OCI-LY7 (cell line): ENCODE results near the gene KCTD10. TPM values are rescaled to one million over a fixed set of nuclear protein-coding genes. Genes with fewer than 3 reads are reported as not detected.

Experiments used
- BruUV-seq: library from RNA; stranded (reverse); fragments of 400-500 nt; replicated peaks from 2 replicates; lab custom pipeline; 2021; lab: Mats Ljungman, UMichigan
- CTCF ChIA-PET: fragments of 300-600 bp; sonication (Branson Sonifier 250); formaldehyde crosslinking; loops from one replicate; lab custom pipeline; 2022; ENCODE audit warnings: antibody characterized with exemption; ENCODE audit not compliant: unreplicated experiment; lab: Charles Lee
- POLR2A ChIA-PET: fragments of 300-600 bp; sonication (Branson Sonifier 250); formaldehyde crosslinking; loops from one replicate; lab custom pipeline; 2022; ENCODE audit warnings: antibody characterized with exemption; lab: Charles Lee
- DNase-seq: peaks from one replicate; pipeline ENCODE4 v3.0.0-alpha.2; 2015; ENCODE audit warnings: low spot score
- H2AFZ ChIP-seq: fragments of 200-600 bp; sonication (generic), shearing (Covaris generic); 2 replicates; pipeline ENCODE4 v1.6.1; 2014; ENCODE audit warnings: mild to moderate bottlenecking, antibody characterized with exemption, low read length, moderate library complexity
- H3K27ac ChIP-seq: fragments of 200-600 bp; sonication (generic); 2 replicates; pipeline ENCODE4 v1.5.1; 2014; ENCODE audit warnings: mixed run types, low read depth, mild to moderate bottlenecking, moderate library complexity, low read length, inconsistent platforms; ENCODE audit not compliant: poor library complexity, severe bottlenecking
- H3K36me3 ChIP-seq: fragments of 200-600 bp; sonication (generic); 2 replicates; pipeline ENCODE4 v1.6.1; 2014; ENCODE audit warnings: mild to moderate bottlenecking, antibody characterized with exemption, low read length, moderate library complexity, mixed read lengths; ENCODE audit not compliant: insufficient read depth
- H3K4me1 ChIP-seq: fragments of 200-600 bp; sonication (generic); 2 replicates; pipeline ENCODE4 v1.5.1; 2014; ENCODE audit warnings: mild to moderate bottlenecking, low read length; ENCODE audit not compliant: insufficient read depth, poor library complexity, severe bottlenecking
- H3K4me2 ChIP-seq: fragments of 200-600 bp; sonication (generic); 2 replicates; pipeline ENCODE4 v1.6.1; 2014; ENCODE audit warnings: mild to moderate bottlenecking, low read length
- H3K4me3 ChIP-seq: fragments of 200-600 bp; sonication (generic); 2 replicates; pipeline ENCODE4 v1.5.1; 2014; ENCODE audit warnings: mild to moderate bottlenecking, low read depth, low read length; ENCODE audit not compliant: poor library complexity, severe bottlenecking
- H3K79me2 ChIP-seq: fragments of 200-600 bp; sonication (generic); 2 replicates; pipeline ENCODE4 v1.6.1; 2016; ENCODE audit warnings: low read depth, mild to moderate bottlenecking, low read length, moderate library complexity, mixed read lengths; ENCODE audit not compliant: insufficient read depth
- H3K9me2 ChIP-seq: fragments of 200-600 bp; sonication (generic); 2 replicates; pipeline ENCODE4 v1.6.1; 2016; ENCODE audit warnings: mild to moderate bottlenecking, low read length, mixed read lengths; ENCODE audit not compliant: insufficient read depth
- H3K9me3 ChIP-seq: fragments of 200-600 bp; sonication (generic); 2 replicates; pipeline ENCODE4 v1.6.1; 2014; ENCODE audit warnings: mild to moderate bottlenecking, mixed run types, low read length, mixed read lengths
- H4K20me1 ChIP-seq: fragments of 200-600 bp; sonication (generic); 2 replicates; pipeline ENCODE4 v1.6.1; 2014; ENCODE audit warnings: mild to moderate bottlenecking, antibody characterized with exemption, low read length, moderate library complexity, mixed read lengths; ENCODE audit not compliant: insufficient read depth
- CTCF ChIP-seq: fragments of 200-600 bp; sonication (generic); conservative IDR thresholded peaks from 2 replicates; pipeline ENCODE4 v1.5.1; 2014; ENCODE audit warnings: mild to moderate bottlenecking, antibody characterized with exemption, low read length, moderate library complexity, mixed read lengths
- EZH2phosphoT487 ChIP-seq: fragments of 200-600 bp; sonication (generic); IDR thresholded peaks from 2 replicates; pipeline ENCODE4 v1.6.1; 2018; ENCODE audit warnings: low read depth, borderline replicate concordance, mild to moderate bottlenecking, mixed run types, antibody characterized with exemption, low read length, moderate library complexity, mixed read lengths
- intact Hi-C: fragments of 100-400 bp; cut with micrococcal nuclease; formaldehyde crosslinking; loops from one replicate; pipeline ENCODE4 v1.10.0; 2022; ENCODE audit not compliant: unreplicated experiment
- total RNA-seq, 2 experiments: library from RNA; depleted of rRNA in 1 of 2; stranded (reverse); fragments of >200 nt in 1 of 2; shearing (Covaris generic) in 1 of 2; gene quantifications; 2 replicates each; pipeline ENCODE4 v1.2.3, GENCODE V29; 2014 to 2022

The KCTD10 gene
- total RNA-seq, 2 experiments from 2014 or later: 28.1 to 45.7 TPM

GRCh38 chr12:109481863-109482262 is 4.8 kb upstream of the KCTD10 start:
- no peaks in the 10 kb centered on the region for H3K9me2 ChIP-seq
- no peaks in the 10 kb centered on the region for H3K9me3 ChIP-seq
- TF ChIP-seq EZH2phosphoT487 (no peak), CTCF (no peak)
- ChIA-PET POLR2A (interaction anchor here (1.2 kb wide), 1 partner anchor 9 kb away, joined by 3 read pairs; no protein-coding TSS in a partner anchor), CTCF (no interaction called here)
- H3K4me2 ChIP-seq: no peak overlapping the region
- H3K27ac ChIP-seq: no peak overlapping the region
- no TSS peak for BruUV-seq
- peaks cover 21% of the 10 kb centered on the region for H3K79me2 ChIP-seq
- no peaks in the 10 kb centered on the region for H4K20me1 ChIP-seq
- DNase-seq: no peak
- H3K4me1 ChIP-seq: peaks cover 13% of the 10 kb centered on the region
- H2AFZ ChIP-seq: no peak overlapping the region
- no peak overlapping the region for H3K4me3 ChIP-seq
- H3K36me3 ChIP-seq: peaks cover 35% of the 10 kb centered on the region
- intact Hi-C loops: no loop called here

GRCh38 chr12:109480356-109480755 is 3.3 kb upstream of the KCTD10 start:
- no peak for DNase-seq
- no peaks in the 10 kb centered on the region for H3K9me2 ChIP-seq
- H4K20me1 ChIP-seq: peaks cover 8% of the 10 kb centered on the region; the same call in 1 of the 2 replicates
- no peaks in the 10 kb centered on the region for H3K9me3 ChIP-seq
- intact Hi-C loops: no loop called here
- no peak overlapping the region for H3K27ac ChIP-seq
- H3K4me1 ChIP-seq: peaks cover 22% of the 10 kb centered on the region
- ChIA-PET CTCF (no interaction called here), POLR2A (no interaction called here)
- peaks cover 20% of the 10 kb centered on the region; the same call in 1 of the 2 replicates for H3K36me3 ChIP-seq
- TF ChIP-seq EZH2phosphoT487 (no peak), CTCF (no peak)
- no peak overlapping the region for H2AFZ ChIP-seq
- no peak overlapping the region for H3K4me2 ChIP-seq
- H3K4me3 ChIP-seq: no peak overlapping the region
- peaks cover 36% of the 10 kb centered on the region for H3K79me2 ChIP-seq
- no TSS peak for BruUV-seq

GRCh38 chr12:109479761-109480160 is 2.7 kb upstream of the KCTD10 start:
- H3K4me2 ChIP-seq: no peak overlapping the region
- H2AFZ ChIP-seq: no peak overlapping the region
- intact Hi-C loops: no loop called here
- H3K36me3 ChIP-seq: peaks cover 14% of the 10 kb centered on the region; the same call in 1 of the 2 replicates
- H3K4me1 ChIP-seq: peaks cover 22% of the 10 kb centered on the region
- H3K9me3 ChIP-seq: no peaks in the 10 kb centered on the region
- ChIA-PET POLR2A (interaction anchor here (0.7 kb wide), 2 partner anchors 150 to 419 kb away, joined by 3 to 7 read pairs; no protein-coding TSS in a partner anchor), CTCF (no interaction called here)
- TF ChIP-seq EZH2phosphoT487 (no peak), CTCF (no peak)
- DNase-seq: no peak
- no TSS peak for BruUV-seq
- H3K9me2 ChIP-seq: no peaks in the 10 kb centered on the region
- H3K27ac ChIP-seq: no peak overlapping the region
- H3K79me2 ChIP-seq: peaks cover 42% of the 10 kb centered on the region
- H3K4me3 ChIP-seq: no peak overlapping the region
- H4K20me1 ChIP-seq: peaks cover 8% of the 10 kb centered on the region; the same call in 1 of the 2 replicates
